Measurements from ENCODE around the gene NOTCH2.
A peak's percentile ranks its signal among the peaks of the same experiment; 100 is the strongest.

Gene NOTCH2

DNA sequence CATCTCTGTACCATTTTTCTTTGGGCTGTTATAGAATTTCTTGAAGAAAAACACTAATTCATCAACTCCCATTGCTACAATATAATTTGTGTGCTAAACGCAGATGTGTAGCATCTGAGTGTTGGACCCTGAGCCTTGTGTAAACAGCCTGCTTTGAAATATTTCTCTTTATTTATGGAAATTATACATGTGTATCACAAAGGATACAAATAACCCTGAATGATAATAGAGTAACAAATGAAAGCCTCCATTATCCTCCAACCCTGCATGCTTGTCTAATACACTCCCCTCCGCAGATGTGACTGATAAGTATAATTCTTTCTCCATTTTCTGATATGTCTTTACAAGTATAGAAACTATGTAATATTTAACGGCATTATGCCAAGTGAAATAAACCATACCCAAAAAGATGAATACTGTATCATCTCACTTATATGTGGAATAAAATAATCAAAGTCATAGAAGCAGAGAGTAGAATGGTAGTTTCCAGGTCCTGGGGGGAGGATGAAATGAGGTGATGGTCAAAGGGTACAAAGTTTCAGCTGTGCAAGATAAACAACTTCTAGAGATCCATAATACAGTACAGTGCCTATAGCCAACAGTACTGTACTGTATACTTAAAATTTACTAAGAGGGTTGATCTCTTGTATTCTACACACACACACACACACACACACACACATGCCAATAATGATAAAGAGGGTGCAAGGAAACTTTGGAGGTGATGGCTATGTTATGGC lies 170.3 kb downstream of the NOTCH2 start:
- peak in 2 of 3 experiments; percentile 11 to 53 for DNase-seq

DNA sequence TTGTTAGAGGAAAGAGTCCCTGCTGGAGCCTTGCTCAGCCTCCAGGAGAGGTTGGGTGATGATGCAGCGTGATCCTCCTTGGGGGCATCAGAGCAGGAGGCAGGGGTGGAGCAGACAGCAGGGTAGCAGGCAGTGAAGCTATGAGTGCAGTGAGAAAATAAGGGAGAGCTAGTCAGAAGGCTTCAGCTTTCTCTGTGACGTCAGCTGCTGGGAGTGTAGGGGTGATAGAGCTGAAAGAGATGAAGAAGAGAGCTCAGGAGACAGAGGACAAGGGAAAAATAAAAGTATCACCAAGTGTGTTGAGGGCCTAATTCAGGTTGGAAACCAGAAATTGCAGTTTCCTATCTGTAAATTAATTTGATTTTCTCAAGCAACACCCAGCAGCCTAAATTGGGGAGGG lies 170.9 kb downstream of the NOTCH2 start:
- DNase-seq = peak in 1 of 3 experiments; percentile 32

DNA sequence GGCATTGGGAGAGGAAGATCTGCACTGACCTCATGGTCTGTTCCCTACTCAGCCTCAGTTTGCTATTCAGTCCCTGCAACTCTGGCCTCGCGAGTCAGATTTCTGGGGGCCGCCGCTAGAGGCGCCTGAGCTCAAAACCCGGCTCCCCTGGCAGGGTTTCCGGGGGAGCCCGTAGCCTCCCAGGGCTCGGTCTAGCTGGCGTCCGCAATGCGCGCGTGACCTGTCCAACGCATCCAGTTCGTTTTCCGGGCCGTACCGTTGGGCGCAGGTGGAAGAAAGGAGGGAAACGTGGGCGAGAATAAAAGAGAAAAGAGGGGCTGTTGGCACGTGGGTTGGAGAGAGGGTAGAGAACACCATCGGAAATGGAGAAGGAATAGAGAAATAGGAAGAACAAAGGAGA lies 173.2 kb downstream of the NOTCH2 start, which contains the start of gene ADAM30:
ADAM30 (minus strand) TSS at position 213 of the 400 bp plus-strand sequence; CDS start at position 34, 179 bp downstream.
- no peak for DNase-seq

DNA sequence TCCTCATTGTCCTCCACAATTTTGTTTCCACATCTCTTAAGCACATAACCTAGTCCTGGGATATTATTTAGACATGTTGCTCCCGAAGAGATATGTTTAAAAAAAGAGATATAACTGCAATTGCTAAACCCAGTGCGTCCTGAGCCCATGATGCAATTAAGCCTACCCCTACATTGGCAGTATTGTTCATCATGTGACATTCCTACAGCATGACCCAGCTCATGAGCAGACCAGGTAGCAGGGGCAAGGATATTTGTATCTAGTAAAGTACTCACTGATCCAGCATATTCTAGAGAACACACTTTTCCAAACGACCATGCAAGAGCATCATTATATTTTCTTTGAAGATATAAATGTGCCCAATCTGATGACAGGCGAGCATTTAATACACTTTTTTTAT lies 174.4 kb downstream of the NOTCH2 start:
- no peak for DNase-seq

DNA sequence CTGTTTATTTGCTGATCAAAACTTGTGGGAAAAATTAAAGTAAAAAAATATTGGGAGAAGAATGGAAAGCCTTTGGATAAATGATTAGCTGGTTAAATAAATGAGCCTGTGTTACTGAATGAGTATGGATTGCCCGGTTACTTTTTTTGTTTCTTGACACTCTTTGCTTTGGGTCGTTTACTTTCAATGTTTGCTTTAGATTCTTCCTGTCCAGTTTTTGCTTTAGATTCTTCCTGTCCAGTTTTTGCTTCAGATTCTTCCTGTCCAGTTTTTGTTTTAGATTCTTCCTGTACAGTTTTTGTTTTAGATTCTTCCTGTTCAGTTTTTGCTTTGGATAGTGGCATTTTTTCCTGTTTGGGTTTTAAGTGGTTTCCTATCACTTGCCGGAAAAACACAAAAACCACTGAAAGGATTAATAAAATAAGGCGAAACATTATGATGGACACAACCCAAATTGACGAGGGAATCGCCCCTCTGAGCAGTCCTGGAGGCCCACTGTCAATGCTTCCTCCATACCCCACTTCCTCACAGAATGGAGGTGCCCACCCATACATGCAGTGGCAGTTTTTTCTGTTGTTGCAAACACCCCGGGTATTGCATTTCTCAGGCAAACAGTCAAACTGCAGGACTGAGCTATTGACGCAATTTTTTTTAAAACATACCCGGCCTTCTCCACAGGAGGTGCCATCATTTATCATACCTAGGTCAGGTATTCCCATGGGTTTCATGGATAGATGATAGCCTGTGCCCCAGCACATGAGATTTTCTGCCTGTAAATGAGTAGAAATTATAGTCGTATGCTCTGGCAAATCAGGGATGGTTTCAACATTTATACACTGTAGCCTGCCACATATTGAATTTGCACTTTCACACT lies 175.4 kb downstream of the NOTCH2 start:
- peak in 1 of 3 experiments; percentile 15 for DNase-seq

DNA sequence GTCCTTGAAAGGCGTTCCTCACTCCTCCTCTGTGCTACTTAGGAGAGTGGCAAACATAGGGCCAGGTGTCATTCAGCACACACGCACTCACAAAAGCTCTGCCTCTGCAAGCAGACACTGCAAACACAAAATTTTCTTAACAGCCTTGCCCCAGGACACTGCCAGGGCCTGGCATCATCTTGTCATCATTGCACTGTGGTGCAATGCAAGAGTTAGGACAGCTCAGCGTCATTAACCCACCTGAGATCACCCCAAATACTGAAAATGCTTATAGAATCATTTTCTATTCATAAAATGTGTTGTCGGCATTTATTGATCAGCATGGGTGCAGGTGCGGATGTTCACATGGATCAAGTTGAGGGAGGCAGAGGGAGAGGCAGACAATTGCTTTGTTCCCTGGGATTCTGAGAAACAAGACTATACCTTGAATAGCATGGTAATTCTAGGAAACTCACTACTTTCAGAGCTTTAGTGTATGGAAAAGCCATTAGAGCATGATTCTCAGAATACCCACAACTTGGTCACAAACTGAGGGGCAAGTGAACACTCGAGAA lies 176.1 kb downstream of the NOTCH2 start:
- no peak for DNase-seq

DNA sequence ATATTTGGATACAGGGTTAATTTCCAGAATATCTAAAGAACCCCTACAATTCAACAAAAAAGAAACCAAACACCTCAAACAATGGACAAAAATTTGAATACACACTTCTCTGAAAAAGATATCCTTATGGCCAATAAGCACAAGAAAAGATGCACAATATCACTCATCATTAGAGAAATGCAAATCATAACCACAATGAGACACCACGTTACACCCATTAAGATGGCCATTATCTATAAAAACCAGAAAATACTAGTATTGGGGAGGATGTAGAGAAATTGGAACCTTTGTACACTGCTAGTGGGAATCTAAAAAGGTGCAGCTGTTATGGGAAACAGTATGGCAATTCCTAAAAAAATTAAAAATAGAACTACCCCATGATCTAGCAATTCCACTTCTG lies 178.1 kb downstream of the NOTCH2 start:
- DNase-seq = no peak

DNA sequence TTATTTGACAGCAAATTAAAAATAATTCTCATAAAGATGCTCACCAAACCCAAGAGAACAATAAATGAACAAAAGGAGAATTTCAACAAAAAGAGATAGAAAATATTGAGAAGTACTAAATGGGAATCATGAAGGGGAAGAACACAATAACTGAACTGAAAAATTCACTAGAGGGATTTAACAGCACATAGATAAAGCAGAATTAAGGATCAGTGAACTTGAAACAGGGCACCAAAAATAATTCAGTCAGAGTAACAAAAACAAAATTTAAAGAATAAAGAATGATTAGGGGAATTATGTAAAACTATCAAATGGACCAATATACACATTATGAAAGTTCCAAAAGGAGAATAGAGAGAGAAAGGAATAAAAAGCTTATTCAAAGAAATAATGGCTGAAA lies 181.0 kb downstream of the NOTCH2 start:
- DNase-seq = no peak

DNA sequence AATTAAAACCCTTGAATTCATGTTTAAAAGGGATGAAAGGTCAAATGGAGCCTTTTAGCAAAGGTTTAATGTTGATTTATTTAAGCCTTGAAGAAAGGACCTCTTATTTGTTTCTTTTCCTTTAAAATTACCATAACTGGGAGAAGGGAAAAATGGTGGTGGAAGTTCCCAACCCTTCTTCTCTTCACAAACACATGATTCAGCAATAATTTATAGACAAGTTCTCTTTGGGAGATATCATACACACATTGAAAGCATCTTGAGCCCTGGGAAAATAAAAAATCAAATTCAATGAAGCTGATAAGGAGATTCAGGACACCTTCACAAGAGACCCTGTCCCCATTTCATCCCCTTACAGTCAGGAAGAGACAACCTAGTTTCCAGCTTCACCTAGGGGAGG lies 182.0 kb downstream of the NOTCH2 start:
- DNase-seq = no peak

DNA sequence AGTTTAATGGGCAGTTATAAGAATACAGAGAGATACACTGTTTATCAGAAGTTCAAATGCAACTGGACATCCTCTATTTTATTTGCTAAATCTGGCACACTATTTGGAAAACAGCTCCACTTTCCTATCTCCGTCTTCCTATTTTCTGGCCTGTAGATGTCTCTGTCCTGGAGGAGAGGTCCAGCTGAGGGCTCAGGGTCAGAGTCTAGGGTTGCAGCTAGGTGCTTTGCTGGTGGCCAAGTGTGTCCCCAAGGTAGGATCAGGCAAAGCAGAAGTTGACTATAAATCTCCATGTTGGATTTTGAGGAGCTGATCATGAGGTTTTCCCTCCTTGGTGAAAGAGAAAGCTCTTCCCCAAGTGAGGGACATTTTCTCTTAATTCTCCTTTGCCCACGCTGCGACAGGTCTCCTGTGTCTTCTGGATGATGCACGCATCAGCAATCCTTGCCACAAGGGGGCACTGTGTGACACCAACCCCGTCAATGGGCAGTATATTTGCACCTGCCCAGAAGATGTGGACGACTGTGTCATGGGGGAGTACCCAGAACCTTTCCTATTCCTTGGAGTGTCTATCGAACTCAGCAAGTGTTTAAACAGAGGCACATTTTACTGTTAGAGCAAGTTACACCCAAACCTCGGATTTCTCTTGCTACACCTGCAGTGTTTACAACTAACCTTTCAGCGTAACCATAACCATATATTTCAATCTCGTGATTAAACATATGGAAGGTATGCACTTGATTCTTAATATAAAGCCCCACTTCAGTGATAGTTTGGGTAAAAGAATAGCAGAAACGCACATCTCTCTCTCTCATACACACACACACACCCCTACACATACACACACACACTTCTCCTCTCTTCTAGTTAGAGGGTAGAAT lies 183.3 kb downstream of the NOTCH2 start:
- peak; percentile 4 to 71 (median 59) for DNase-seq

DNA sequence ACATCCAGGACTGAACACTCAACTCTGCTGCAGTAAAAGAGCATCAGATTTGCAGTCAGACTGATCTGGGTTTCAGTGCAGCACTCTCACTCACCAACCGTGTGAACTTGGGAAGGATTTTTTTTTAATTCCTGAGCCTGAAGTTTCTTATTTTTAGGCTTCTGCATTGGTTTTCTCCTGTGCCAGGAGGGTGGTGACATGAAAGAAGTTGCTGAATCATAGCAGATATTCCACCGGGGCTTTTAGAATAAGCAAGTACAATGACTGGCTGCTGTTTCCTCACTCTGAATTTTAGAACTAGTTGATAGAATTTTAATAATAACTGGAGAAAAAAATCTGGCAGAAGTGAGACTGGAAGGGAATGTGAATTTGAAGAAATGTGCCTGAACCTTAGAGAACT lies 184.8 kb downstream of the NOTCH2 start:
- no peak for DNase-seq

DNA sequence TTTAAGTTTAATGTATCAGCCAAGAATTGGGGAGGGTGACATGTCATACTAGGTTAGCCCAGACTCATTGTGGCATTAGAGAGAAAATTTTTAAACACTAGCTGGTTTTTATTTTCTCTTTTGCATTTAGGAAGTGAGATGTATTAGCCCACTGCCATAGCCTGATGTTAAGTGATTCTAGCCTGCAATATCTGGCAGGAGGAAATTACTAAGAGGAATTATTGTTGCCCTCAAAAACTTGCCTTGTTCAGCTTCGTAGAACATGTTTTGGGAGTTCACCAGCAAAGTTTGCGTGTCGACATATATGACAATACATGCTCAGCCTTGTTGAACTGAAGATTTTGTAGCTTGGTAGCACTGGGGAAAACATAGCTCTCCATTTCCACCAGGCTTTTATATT lies 185.6 kb downstream of the NOTCH2 start:
- DNase-seq = no peak

DNA sequence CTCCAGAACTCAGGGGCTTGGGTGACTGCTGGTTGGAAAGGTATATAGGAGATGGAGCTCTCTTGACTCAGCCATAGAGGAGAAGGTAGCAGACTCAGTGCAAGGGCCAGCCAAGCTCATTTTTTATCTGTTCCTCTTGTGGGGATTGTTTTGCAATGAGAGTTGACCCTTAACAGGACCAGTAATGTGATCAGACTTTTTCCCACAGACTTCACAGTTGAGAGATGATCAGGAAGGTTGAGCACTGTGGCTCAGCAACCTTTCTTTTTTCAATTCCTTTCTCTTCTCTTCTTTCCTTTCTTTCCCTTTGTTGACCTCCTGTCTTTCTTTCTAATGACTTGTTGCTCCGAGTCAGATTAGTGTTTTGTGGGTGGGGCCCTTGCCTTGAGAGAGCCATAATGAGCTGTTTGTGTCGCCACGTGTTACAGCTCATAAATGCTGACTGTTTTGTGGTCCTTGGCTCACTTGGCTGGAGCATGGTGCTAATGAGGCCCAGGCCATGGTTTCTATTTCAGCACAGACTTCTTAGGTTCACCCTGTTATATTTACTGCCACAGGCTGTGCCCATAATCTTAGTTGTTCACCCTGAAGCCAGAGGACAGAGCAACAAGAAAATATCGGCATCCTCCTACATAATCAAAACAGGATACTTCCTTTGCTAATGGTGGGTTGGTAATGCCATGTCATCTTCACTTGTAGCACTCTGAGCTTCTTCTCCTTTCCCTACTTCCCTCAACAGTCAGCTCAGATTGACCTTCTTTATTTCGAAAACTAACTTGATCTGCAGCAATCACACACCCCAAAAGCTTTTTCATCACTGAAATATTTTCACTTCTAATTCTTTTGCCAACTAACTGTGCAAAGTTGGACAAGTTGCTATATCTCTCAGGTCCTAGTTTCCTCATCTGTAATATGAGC lies 187.1 kb downstream of the NOTCH2 start:
- peak in 1 of 3 experiments; percentile 10 for DNase-seq

DNA sequence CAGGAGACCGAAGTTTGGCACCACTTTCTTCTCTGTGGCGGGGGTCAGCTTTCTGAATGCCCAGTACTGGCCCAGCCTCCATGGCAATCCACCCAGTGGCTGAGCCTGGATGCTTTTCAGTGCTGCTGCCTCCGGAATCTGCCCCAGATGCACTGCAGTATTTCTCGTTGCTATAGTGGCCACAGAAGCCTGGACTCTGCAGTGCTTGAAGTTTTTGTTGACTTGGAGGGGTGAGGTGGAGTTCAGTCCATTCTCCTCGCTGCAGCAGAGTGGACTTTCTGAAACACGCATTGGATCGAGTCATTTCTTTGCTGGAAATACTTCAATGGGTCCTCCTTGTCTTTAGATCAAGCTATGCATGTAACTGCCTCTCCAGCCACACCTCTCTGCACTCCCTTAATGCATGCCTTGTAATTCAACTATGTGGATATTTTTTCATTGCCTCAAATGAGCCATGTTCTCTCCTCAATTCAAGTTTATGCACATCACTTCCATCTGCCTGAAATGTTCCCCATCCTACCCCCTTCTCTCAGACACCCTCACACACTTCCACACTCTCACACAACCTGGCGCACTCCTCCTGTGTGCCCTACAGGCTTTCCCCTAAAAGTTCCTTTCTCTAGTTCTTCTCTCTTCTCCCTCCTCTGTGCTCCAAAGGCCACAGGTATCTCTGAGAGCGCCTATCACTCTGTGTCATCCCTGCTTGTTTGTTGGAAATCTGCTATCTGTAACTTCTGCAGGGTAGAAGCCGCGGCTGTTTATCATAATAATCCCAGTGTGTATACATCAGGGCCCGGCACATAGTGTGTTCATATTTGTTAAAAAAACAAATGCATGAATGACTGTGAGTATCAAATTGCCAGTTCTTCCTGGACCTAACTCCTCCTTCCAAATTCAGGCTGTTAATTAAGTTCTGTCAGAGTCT lies 189.7 kb downstream of the NOTCH2 start:
- DNase-seq = no peak

DNA sequence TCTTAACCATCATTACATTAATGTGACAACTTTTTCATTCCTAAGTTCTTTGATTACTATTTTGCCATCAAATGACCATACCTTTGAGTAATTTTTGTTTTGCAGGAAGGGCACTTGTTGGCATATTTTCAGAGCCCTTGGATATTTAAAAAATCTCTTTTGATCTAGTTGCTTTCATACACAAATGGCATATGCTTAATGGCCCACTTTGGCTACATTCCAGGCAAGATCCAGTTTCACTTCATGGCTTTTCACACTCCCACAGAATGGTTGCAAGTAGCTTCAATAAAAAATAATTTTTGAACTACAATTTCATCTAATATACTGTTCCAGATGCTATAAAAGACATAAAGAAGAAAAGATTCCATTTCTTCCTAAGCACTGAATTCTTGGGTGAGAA lies 191.3 kb downstream of the NOTCH2 start:
- peak in 2 of 3 experiments; percentile 49 to 82 for DNase-seq

DNA sequence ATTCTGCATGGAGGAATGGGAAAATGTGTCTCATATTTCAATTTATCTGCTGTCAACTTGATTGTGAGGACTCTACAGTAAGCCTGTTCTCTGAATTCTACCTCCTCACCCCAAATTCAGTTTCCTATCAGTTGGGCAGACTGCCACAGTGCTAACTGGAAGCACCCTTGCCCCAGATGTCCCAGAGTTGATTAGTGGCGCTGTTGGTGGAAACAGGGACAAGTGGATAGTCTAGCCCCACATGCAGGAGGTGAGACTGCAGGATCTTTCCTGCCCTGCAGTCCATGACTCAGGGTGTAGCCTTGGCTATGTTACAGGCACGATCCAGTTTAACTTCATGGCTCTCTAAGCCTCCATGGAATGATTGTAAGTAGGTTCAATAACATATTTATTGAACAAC lies 195.3 kb downstream of the NOTCH2 start:
- DNase-seq = no peak

DNA sequence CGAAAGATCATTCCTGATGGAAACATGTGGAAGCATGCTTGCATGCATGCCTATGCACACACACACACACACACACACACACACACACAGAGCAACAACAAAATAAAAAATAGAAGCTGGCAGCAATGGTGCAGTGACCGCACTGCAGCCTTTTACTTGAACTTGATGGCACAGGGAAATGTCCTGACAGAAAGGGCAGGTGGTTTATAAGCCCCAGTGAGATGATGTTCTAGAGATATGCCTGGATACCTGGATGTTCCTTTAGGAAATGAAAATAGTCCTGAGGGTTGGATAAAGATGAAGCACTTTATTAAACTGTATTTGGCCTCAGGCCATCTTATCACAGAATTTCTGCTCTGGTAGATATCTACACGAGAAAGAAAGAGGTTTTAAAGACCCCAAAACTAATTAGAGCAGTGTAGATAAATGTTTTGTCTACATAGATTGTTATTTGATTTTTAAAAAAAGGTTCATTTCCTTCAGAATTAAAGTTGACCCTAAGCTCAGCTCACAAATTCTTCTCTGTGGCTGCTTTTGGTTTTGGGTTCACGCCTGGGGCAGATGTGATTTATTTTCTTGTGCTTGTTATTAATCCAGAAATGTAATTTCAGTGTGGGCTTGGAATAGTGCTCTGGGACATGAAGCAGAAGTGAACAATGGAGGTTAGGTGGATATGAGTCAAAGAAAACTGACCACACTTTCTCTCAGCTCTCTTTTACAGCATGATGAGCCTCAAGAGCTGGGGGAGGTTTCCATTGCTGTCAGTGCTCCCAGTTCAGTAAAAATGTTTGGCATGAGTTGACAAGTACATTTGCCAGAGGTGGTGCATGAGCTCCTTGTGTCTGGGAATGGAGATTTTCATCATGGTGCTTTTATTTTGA lies 196.1 kb downstream of the NOTCH2 start:
- DNase-seq = no peak

DNA sequence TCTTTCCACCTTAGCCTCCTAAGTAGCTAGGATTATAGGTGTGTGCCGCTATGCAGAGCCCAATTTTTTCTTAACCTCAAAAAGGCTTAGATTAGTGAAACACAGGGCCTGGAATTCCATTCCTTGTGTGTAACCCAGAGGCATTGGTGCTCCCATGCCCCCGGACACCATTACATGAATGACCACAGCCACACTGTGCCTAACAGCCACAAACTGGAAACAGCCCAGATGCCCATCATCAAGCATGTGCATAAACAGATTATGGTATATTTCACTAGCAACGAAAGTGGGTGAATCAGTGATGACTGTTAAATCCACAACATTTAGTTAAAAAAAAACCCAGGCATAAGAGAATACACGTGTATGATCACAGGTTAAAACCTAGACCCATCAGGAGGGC lies 197.6 kb downstream of the NOTCH2 start:
- DNase-seq = no peak

DNA sequence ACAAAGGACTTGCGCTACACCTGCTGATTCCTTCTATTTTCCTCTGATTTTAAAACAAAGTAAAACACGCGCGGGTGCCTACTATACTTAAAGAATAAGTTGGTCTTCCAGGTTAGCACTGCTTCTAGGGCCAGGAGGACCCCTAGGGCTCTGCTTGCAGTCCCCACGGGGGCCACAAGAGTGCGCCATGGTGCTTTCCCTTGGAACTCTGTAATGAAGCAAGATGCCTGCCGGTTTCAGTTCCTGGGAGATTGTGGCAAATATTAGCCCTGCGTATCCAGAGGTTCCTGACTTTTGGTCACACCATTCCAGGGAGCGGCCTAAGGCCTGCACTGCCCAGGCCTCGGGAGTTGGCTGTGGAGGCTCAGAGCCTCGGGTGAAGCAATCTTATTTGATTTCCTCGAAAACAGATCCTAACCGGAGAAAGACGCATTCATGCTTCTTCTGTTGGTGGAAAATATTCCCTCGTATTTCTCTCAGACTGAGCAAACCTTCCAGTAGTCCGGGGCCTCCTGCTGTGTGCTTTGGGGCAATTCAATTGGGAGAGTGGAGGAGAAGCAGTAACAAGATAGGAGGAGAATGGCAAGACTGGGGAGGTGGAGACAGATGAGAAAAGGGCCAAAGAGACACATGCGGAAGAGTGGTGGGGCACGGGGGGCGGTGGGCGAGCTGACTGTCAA lies 198.4 kb downstream of the NOTCH2 start:
- DNase-seq = peak; percentile 67 to 88 (median 87)

Measured in NCI-H1417 (cell line).